ENCODE data around the gene RGS7.
A peak's percentile ranks its signal among the peaks of the same experiment; 100 is the strongest.

RGS7 gene

GRCh38 chr1:241330619-241331327 is 26.2 kb downstream of the RGS7 start:
- Histone ChIP-seq H2BK5ac (ENCODE audit: low read length) (no peak overlapping the region), H3K27ac (ENCODE audit: low read depth, low read length) (no peak overlapping the region), H3K27me3 (ENCODE audit: insufficient read depth, low read length, poor library complexity) (no peaks in the 10 kb centered on the region), H3K79me1 (ENCODE audit: low read length) (no peaks in the 10 kb centered on the region), H3K36me3 (ENCODE audit: control insufficient read depth, insufficient read depth, low read length) (no peaks in the 10 kb centered on the region), H3K56ac (ENCODE audit: low read length) (no peak overlapping the region), H2AK5ac (ENCODE audit: low read length) (no peak overlapping the region), H4K5ac (ENCODE audit: low read length) (no peak overlapping the region), H3K4me3 (ENCODE audit: low read length) (no peak overlapping the region), H3K9ac (ENCODE audit: low read length) (no peak overlapping the region), H2BK15ac (replicated peaks; ENCODE audit: low read depth) (no peak overlapping the region), H3K4me1 (ENCODE audit: control insufficient read depth, low read depth, low read length) (no peaks in the 10 kb centered on the region), H3K79me2 (ENCODE audit: control insufficient read depth, insufficient read depth, low read length) (no peaks in the 10 kb centered on the region), H4K8ac (ENCODE audit: low read depth, low read length) (no peak overlapping the region), H3K18ac (ENCODE audit: low read length) (no peak overlapping the region), H3K4me2 (ENCODE audit: low read length) (no peak overlapping the region), H2BK120ac (ENCODE audit: low read depth, low read length) (no peak overlapping the region), H3K4ac (ENCODE audit: low read depth, low read length) (no peak overlapping the region), H3K23ac (ENCODE audit: low read length) (no peak overlapping the region)
- DNase-seq = no peak
- WGBS (ENCODE audit: extremely low coverage, insufficient coverage, low lambda C conversion rate) = no CpG with 5 or more reads among the region's 1 CpG

- H3K36me3 ChIP-seq (ENCODE audit: control insufficient read depth, insufficient read depth, low read length) = no peaks in the 10 kb centered on the region
- no peak overlapping the region for H2BK15ac ChIP-seq (replicated peaks; ENCODE audit: low read depth)
- H3K9ac ChIP-seq (ENCODE audit: low read length) = no peak overlapping the region
- no peaks in the 10 kb centered on the region for H3K27me3 ChIP-seq (ENCODE audit: insufficient read depth, low read length, poor library complexity)
- H3K56ac ChIP-seq (ENCODE audit: low read length) = no peak overlapping the region
- DNase-seq = no peak
- H2BK120ac ChIP-seq (ENCODE audit: low read depth, low read length) = no peak overlapping the region
- H3K79me1 ChIP-seq (ENCODE audit: low read length) = no peaks in the 10 kb centered on the region
- H3K4me1 ChIP-seq (ENCODE audit: control insufficient read depth, low read depth, low read length) = no peaks in the 10 kb centered on the region
- H2AK5ac ChIP-seq (ENCODE audit: low read length) = no peak overlapping the region
- WGBS (ENCODE audit: extremely low coverage, insufficient coverage, low lambda C conversion rate) = no CpG with 5 or more reads among the region's 2 CpGs
- H3K79me2 ChIP-seq (ENCODE audit: control insufficient read depth, insufficient read depth, low read length) = no peaks in the 10 kb centered on the region
- no peak overlapping the region for H3K23ac ChIP-seq (ENCODE audit: low read length)
- no peak overlapping the region for H3K4me2 ChIP-seq (ENCODE audit: low read length)
- no peak overlapping the region for H4K5ac ChIP-seq (ENCODE audit: low read length)
- no peak overlapping the region for H3K4me3 ChIP-seq (ENCODE audit: low read length)
- no peak overlapping the region for H3K27ac ChIP-seq (ENCODE audit: low read depth, low read length)
- no peak overlapping the region for H2BK5ac ChIP-seq (ENCODE audit: low read length)
- no peak overlapping the region for H4K8ac ChIP-seq (ENCODE audit: low read depth, low read length)
- H3K18ac ChIP-seq (ENCODE audit: low read length) = no peak overlapping the region
- H3K4ac ChIP-seq (ENCODE audit: low read depth, low read length) = no peak overlapping the region
These were observed 31.5 kb downstream of the RGS7 start for GRCh38 chr1:241325456-241325855.

GRCh38 chr1:241323514-241324195 is 33.4 kb downstream of the RGS7 start:
- no peak overlapping the region for H4K8ac ChIP-seq (ENCODE audit: low read depth, low read length)
- H2BK15ac ChIP-seq (replicated peaks; ENCODE audit: low read depth) = no peak overlapping the region
- no peaks in the 10 kb centered on the region for H3K79me2 ChIP-seq (ENCODE audit: control insufficient read depth, insufficient read depth, low read length)
- no peak overlapping the region for H2AK5ac ChIP-seq (ENCODE audit: low read length)
- no peak overlapping the region for H3K4ac ChIP-seq (ENCODE audit: low read depth, low read length)
- H3K79me1 ChIP-seq (ENCODE audit: low read length) = no peaks in the 10 kb centered on the region
- no peak overlapping the region for H3K27ac ChIP-seq (ENCODE audit: low read depth, low read length)
- peak; percentile 69 for DNase-seq
- H2BK5ac ChIP-seq (ENCODE audit: low read length) = no peak overlapping the region
- no peak overlapping the region for H3K23ac ChIP-seq (ENCODE audit: low read length)
- H3K4me3 ChIP-seq (ENCODE audit: low read length) = no peak overlapping the region
- H3K18ac ChIP-seq (ENCODE audit: low read length) = no peak overlapping the region
- H4K5ac ChIP-seq (ENCODE audit: low read length) = no peak overlapping the region
- WGBS (ENCODE audit: extremely low coverage, insufficient coverage, low lambda C conversion rate) = no CpG with 5 or more reads among the region's 9 CpGs
- no peak overlapping the region for H2BK120ac ChIP-seq (ENCODE audit: low read depth, low read length)
- no peak overlapping the region for H3K56ac ChIP-seq (ENCODE audit: low read length)
- no peaks in the 10 kb centered on the region for H3K36me3 ChIP-seq (ENCODE audit: control insufficient read depth, insufficient read depth, low read length)
- no peak overlapping the region for H3K4me2 ChIP-seq (ENCODE audit: low read length)
- no peak overlapping the region for H3K9ac ChIP-seq (ENCODE audit: low read length)
- H3K4me1 ChIP-seq (ENCODE audit: control insufficient read depth, low read depth, low read length) = no peaks in the 10 kb centered on the region
- no peaks in the 10 kb centered on the region for H3K27me3 ChIP-seq (ENCODE audit: insufficient read depth, low read length, poor library complexity)

GRCh38 chr1:241317676-241318075 is 39.3 kb downstream of the RGS7 start:
- Histone ChIP-seq H2BK120ac (ENCODE audit: low read depth, low read length) (no peak overlapping the region), H2BK15ac (replicated peaks; ENCODE audit: low read depth) (no peak overlapping the region), H4K5ac (ENCODE audit: low read length) (no peak overlapping the region), H3K4me3 (ENCODE audit: low read length) (no peak overlapping the region), H3K36me3 (ENCODE audit: control insufficient read depth, insufficient read depth, low read length) (no peaks in the 10 kb centered on the region), H3K23ac (ENCODE audit: low read length) (no peak overlapping the region), H3K4me2 (ENCODE audit: low read length) (no peak overlapping the region), H3K27ac (ENCODE audit: low read depth, low read length) (no peak overlapping the region), H2AK5ac (ENCODE audit: low read length) (no peak overlapping the region), H3K4ac (ENCODE audit: low read depth, low read length) (no peak overlapping the region), H3K79me2 (ENCODE audit: control insufficient read depth, insufficient read depth, low read length) (no peaks in the 10 kb centered on the region), H3K4me1 (ENCODE audit: control insufficient read depth, low read depth, low read length) (no peaks in the 10 kb centered on the region), H3K9ac (ENCODE audit: low read length) (no peak overlapping the region), H4K8ac (ENCODE audit: low read depth, low read length) (no peak overlapping the region), H2BK5ac (ENCODE audit: low read length) (no peak overlapping the region), H3K79me1 (ENCODE audit: low read length) (no peaks in the 10 kb centered on the region), H3K56ac (ENCODE audit: low read length) (no peak overlapping the region), H3K18ac (ENCODE audit: low read length) (no peak overlapping the region), H3K27me3 (ENCODE audit: insufficient read depth, low read length, poor library complexity) (no peaks in the 10 kb centered on the region)
- DNase-seq = no peak
- no CpG with 5 or more reads among the region's 2 CpGs for WGBS (ENCODE audit: extremely low coverage, insufficient coverage, low lambda C conversion rate)

GRCh38 chr1:241316372-241316771 is 40.6 kb downstream of the RGS7 start:
- H2BK120ac ChIP-seq (ENCODE audit: low read depth, low read length) = no peak overlapping the region
- no peak overlapping the region for H3K4ac ChIP-seq (ENCODE audit: low read depth, low read length)
- no peak overlapping the region for H4K5ac ChIP-seq (ENCODE audit: low read length)
- H3K23ac ChIP-seq (ENCODE audit: low read length) = no peak overlapping the region
- H3K27me3 ChIP-seq (ENCODE audit: insufficient read depth, low read length, poor library complexity) = no peaks in the 10 kb centered on the region
- no peak overlapping the region for H3K18ac ChIP-seq (ENCODE audit: low read length)
- no peaks in the 10 kb centered on the region for H3K4me1 ChIP-seq (ENCODE audit: control insufficient read depth, low read depth, low read length)
- no peak overlapping the region for H3K56ac ChIP-seq (ENCODE audit: low read length)
- H3K4me3 ChIP-seq (ENCODE audit: low read length) = no peak overlapping the region
- no peak overlapping the region for H2BK15ac ChIP-seq (replicated peaks; ENCODE audit: low read depth)
- H2BK5ac ChIP-seq (ENCODE audit: low read length) = no peak overlapping the region
- no peaks in the 10 kb centered on the region for H3K36me3 ChIP-seq (ENCODE audit: control insufficient read depth, insufficient read depth, low read length)
- no peak overlapping the region for H3K9ac ChIP-seq (ENCODE audit: low read length)
- H3K79me2 ChIP-seq (ENCODE audit: control insufficient read depth, insufficient read depth, low read length) = no peaks in the 10 kb centered on the region
- no peaks in the 10 kb centered on the region for H3K79me1 ChIP-seq (ENCODE audit: low read length)
- H4K8ac ChIP-seq (ENCODE audit: low read depth, low read length) = no peak overlapping the region
- no peak overlapping the region for H3K4me2 ChIP-seq (ENCODE audit: low read length)
- DNase-seq = no peak
- no peak overlapping the region for H2AK5ac ChIP-seq (ENCODE audit: low read length)
- no CpG with 5 or more reads among the region's 3 CpGs for WGBS (ENCODE audit: extremely low coverage, insufficient coverage, low lambda C conversion rate)
- no peak overlapping the region for H3K27ac ChIP-seq (ENCODE audit: low read depth, low read length)
